Gastroesophageal sphincter (tissue), 4 donors: ENCODE measurements around the gene CENPK. TPM values are rescaled to one million over a fixed set of nuclear protein-coding genes. Genes with fewer than 3 reads are reported as not detected.

Experiments
- ATAC-seq: fragments of 150-250 bp; one replicate; pipeline ENCODE4 v1.9.1; 2016; ENCODE audit warnings: mild to moderate bottlenecking, moderate library complexity
- H3K27ac ChIP-seq, 4 donors: fragments of 200-600 bp; sonication (generic) in 3 of 4; 1 replicate in 3 of 4; 2 replicates in 1 of 4; pipeline ENCODE4 v1.5.1; 2016 to 2019
- H3K27me3 ChIP-seq: fragments of 200-600 bp; sonication (generic); one replicate; pipeline ENCODE4 v1.5.1; 2019
- H3K36me3 ChIP-seq, 2 donors: fragments of 200-600 bp; sonication (generic); one replicate each; pipeline ENCODE4 v1.5.1; 2019; ENCODE audit warnings: control low read depth in 1 of 2
- H3K4me1 ChIP-seq, 3 donors: fragments of 200-600 bp; sonication (generic); 1 replicate in 2 of 3; 2 replicates in 1 of 3; pipeline ENCODE4 v1.5.1; 2016 to 2019; ENCODE audit warnings: control low read depth in 2 of 3
- H3K4me3 ChIP-seq, 2 donors: fragments of 200-600 bp; sonication (generic); one replicate each; pipeline ENCODE4 v1.5.1; 2019; ENCODE audit warnings: mild to moderate bottlenecking in 1 of 2, moderate library complexity in 1 of 2
- H3K9me3 ChIP-seq, 3 donors: fragments of 200-600 bp; sonication (generic); one replicate each; pipeline ENCODE4 v1.5.1; 2017 to 2019; ENCODE audit warnings: control low read depth in 2 of 3
- EP300 ChIP-seq: sonication (generic); formaldehyde crosslinking; IDR thresholded peaks from one replicate; pipeline ENCODE4 v1.6.1; 2017; ENCODE audit warnings: antibody characterized with exemption, mild to moderate bottlenecking
- POLR2A ChIP-seq, 2 donors: fragments of 450-650 bp; IDR thresholded peaks; one replicate each; pipeline ENCODE4 v1.6.1; 2017; ENCODE audit warnings: antibody characterized with exemption in 2 of 2, mild to moderate bottlenecking in 2 of 2, moderate library complexity in 1 of 2
- POLR2AphosphoS5 ChIP-seq: sonication (generic); formaldehyde crosslinking; IDR thresholded peaks from one replicate; pipeline ENCODE4 v1.6.1; 2017; ENCODE audit warnings: antibody characterized with exemption
- WGBS, 2 donors: methylation state at CpG; one replicate each; pipeline ENCODE4 v1.1.5; 2018; ENCODE audit warnings: low coverage in 1 of 2; 5-methylcytosine and 5-hydroxymethylcytosine counted together
- total RNA-seq, 4 donors: library from RNA; depleted of rRNA; stranded (reverse); fragments of >200 nt; gene quantifications; one replicate each; pipeline ENCODE4 v1.1.0, GENCODE V29; 2016
- TF ChIP-seq, protein P1 (sequence below), 4 experiments: fragments of 200-600 bp in 2 of 4; fragments of 450-650 bp in 2 of 4; sonication (generic) in 1 of 4; IDR thresholded peaks; one replicate each; pipeline ENCODE4 v1.5.1; 2017 to 2019; ENCODE audit warnings: antibody characterized with exemption in 4 of 4, mild to moderate bottlenecking in 2 of 4, moderate library complexity in 2 of 4

CENPK gene
- total RNA-seq, 4 donors from 2014 or later = 0.45 to 0.81 TPM; not detected in 2

DNA sequence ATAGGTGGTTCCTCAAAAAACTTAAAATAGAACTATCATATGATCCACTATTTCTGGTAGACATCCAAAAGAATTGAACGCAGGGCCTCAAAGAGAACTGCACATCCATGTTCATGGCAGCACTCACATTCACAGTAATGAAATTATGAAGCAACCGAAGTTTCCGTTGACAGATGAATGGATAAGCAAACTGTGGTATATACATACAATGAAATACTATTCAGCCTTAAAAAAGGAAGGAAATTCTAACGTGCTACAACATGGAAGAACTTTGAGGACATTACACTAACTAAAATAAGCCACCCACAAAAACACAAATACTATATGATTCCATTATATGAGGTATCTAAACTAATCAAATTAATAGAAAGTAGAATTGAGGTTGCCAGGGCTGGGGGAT, 18.5 kb downstream of the CENPK start:
- no peak overlapping the region for H3K4me3 ChIP-seq
- no peak for ATAC-seq
- no peaks in the 10 kb centered on the region for H3K4me1 ChIP-seq
- no peaks in the 10 kb centered on the region for H3K27me3 ChIP-seq
- H3K36me3 ChIP-seq = no peaks in the 10 kb centered on the region
- H3K9me3 ChIP-seq = no peaks in the 10 kb centered on the region
- WGBS, 2 donors = 98 to 100% methylated on average over 3 to 4 of the region's 4 CpGs
- TF ChIP-seq POLR2A (IDR thresholded peaks at IDR 0.05) (no peak), POLR2AphosphoS5 (no peak), EP300 (no peak)
- TF ChIP-seq, protein P1, sequence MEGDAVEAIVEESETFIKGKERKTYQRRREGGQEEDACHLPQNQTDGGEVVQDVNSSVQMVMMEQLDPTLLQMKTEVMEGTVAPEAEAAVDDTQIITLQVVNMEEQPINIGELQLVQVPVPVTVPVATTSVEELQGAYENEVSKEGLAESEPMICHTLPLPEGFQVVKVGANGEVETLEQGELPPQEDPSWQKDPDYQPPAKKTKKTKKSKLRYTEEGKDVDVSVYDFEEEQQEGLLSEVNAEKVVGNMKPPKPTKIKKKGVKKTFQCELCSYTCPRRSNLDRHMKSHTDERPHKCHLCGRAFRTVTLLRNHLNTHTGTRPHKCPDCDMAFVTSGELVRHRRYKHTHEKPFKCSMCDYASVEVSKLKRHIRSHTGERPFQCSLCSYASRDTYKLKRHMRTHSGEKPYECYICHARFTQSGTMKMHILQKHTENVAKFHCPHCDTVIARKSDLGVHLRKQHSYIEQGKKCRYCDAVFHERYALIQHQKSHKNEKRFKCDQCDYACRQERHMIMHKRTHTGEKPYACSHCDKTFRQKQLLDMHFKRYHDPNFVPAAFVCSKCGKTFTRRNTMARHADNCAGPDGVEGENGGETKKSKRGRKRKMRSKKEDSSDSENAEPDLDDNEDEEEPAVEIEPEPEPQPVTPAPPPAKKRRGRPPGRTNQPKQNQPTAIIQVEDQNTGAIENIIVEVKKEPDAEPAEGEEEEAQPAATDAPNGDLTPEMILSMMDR (IDR thresholded peaks at IDR 0.05) = no peak
- H3K27ac ChIP-seq = no peak overlapping the region

DNA sequence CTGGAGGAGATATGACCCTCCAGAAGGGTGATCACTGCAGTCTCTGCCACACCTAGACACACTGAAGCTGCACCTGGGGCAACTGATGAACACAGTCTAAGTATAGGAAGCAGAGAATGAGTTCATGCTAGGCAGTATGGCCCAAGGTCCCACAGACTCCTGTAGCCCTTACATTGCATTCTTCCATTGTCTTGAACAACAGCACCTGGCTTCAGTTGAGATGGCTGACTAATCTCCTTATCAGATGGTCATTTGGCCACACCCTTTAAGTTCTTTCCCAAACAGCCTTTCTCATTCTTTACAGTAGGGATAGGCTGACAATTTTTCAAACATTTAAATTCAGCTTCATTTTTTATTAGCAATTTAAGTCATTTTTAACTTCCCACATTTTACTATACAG, 23.1 kb downstream of the CENPK start:
- no peaks in the 10 kb centered on the region for H3K27me3 ChIP-seq
- no peak overlapping the region for H3K27ac ChIP-seq
- H3K4me3 ChIP-seq = no peak overlapping the region
- no peaks in the 10 kb centered on the region for H3K9me3 ChIP-seq
- H3K4me1 ChIP-seq = no peaks in the 10 kb centered on the region
- no peaks in the 10 kb centered on the region for H3K36me3 ChIP-seq
- ATAC-seq = no peak
- TF ChIP-seq EP300 (no peak), POLR2A (IDR thresholded peaks at IDR 0.05) (no peak), POLR2AphosphoS5 (no peak)
- TF ChIP-seq, protein P1 (IDR thresholded peaks at IDR 0.05) = no peak

- TF ChIP-seq POLR2A (IDR thresholded peaks at IDR 0.05) (no peak), EP300 (no peak), POLR2AphosphoS5 (no peak)
- TF ChIP-seq, protein P1 (IDR thresholded peaks at IDR 0.05) = no peak
- H3K27ac ChIP-seq = no peak overlapping the region
- H3K4me1 ChIP-seq = no peaks in the 10 kb centered on the region
- H3K27me3 ChIP-seq = no peaks in the 10 kb centered on the region
- no peak for ATAC-seq
- H3K36me3 ChIP-seq = no peaks in the 10 kb centered on the region
- H3K4me3 ChIP-seq = no peak overlapping the region
- WGBS, 2 donors = 81 to 96% methylated on average over 5 to 6 of the region's 6 CpGs
- no peaks in the 10 kb centered on the region for H3K9me3 ChIP-seq
Observed at GRCh38 chr5:65535529-65535987, 27.4 kb downstream of the CENPK start.

- TF ChIP-seq EP300 (no peak), POLR2A (IDR thresholded peaks at IDR 0.05) (no peak), POLR2AphosphoS5 (no peak)
- TF ChIP-seq, protein P1 (IDR thresholded peaks at IDR 0.05) = no peak
- Histone ChIP-seq H3K36me3 (no peaks in the 10 kb centered on the region), H3K27ac (no peak overlapping the region), H3K9me3 (no peaks in the 10 kb centered on the region), H3K4me1 (no peaks in the 10 kb centered on the region), H3K4me3 (no peak overlapping the region), H3K27me3 (no peaks in the 10 kb centered on the region)
- ATAC-seq = no peak
- WGBS, 2 donors = 91 to 100% methylated on average over 1 of the region's 1 CpG
Observed at GRCh38 chr5:65530904-65531303, 32.1 kb downstream of the CENPK start.

- Histone ChIP-seq H3K4me1 (no peaks in the 10 kb centered on the region), H3K36me3 (no peaks in the 10 kb centered on the region), H3K27me3 (no peaks in the 10 kb centered on the region), H3K27ac (no peak overlapping the region), H3K4me3 (no peak overlapping the region), H3K9me3 (no peaks in the 10 kb centered on the region)
- ATAC-seq = no peak
- TF ChIP-seq POLR2A (IDR thresholded peaks at IDR 0.05) = no peak
- WGBS, 2 donors = 76 to 79% methylated on average over 2 to 3 of the region's 3 CpGs
Observed at GRCh38 chr5:65525726-65526125, 37.2 kb downstream of the CENPK start.
